GM12801 (cell line): Measurements from ENCODE around the gene HOXD4.

Source experiments
- CTCF ChIP-seq: IDR thresholded peaks from one replicate; pipeline ENCODE4 v1.5.1; 2011; ENCODE audit warnings: control low read depth; ENCODE audit not compliant: insufficient read length; ENCODE audit errors: extremely low read depth

The HOXD4 gene

GRCh38 chr2:176151442-176152287 is at the start of gene HOXD4:
HOXD4 (plus strand) TSS chr2:176151550; CDS start chr2:176151634, 84 bp downstream.
- no peak for TF ChIP-seq CTCF

GRCh38 chr2:176101842-176102241 is 49.5 kb upstream of the HOXD4 start:
- no peak for TF ChIP-seq CTCF

DNA sequence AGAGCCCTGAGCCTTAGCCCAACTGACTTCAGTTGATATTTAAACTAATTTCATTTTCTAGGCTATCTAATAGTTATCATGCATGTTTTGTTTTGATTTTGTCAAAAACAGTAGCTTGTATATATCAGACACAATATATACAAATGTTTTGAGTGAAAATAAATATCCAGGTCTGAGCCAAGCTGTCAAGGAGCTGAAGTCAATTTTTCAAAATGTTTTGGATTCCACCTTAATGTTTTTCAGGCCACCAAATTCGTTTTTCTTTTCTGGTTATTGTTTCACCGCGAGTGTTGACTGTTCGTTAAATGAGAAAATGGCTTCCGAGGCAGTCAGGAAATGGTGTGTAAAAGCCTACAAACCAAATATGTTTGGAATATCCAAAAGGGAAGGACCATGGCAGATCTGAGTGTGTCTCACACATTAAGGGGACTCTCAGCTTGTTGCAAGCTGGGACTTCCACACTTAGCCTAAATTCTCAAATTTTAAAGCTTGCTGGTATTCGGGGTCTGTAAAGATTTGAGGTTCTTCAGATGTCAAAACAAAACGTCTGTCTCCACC is 49.0 kb upstream of the HOXD4 start:
- TF ChIP-seq CTCF = no peak

GRCh38 chr2:176103194-176103593 is 48.2 kb upstream of the HOXD4 start:
- no peak for TF ChIP-seq CTCF

DNA sequence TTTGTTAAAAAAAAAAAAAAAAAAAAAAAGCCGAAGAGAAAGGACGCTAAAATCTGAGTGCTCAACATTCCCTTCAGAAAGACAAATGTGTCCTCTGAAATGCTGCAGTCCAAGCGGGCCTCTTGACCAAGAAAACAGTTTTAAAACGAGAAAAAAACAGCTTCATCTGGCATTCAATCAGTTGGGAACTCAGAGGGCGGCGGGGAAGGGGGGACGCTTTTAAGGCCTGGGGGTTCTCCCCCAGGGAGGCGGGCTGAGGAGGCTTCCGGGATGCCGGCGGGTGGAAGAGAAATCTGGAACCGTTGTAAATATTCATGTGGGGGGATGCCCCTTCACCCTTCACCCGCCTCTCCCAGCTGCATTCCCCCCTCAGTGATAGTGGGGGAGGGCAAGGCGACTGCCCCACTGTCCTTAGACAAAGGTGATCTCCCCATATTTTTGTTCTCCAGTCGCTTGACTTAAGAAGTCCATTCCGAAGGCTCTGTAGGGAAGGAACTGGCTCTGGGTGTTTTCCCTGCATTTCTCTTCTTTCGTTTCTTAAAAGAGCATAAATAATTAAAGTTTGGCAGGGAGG is 47.5 kb upstream of the HOXD4 start:
- no peak for TF ChIP-seq CTCF

GRCh38 chr2:176104316-176105077 is 46.9 kb upstream of the HOXD4 start:
- TF ChIP-seq CTCF = no peak
